GM19239 (cell line): ENCODE measurements around the gene ADAM12.
"Not testable (repeated sequence)": the region's sequence is repeated elsewhere in the genome, so short reads cannot be mapped to it uniquely, and the experiment has no call there.

ENCODE experiments used
- DNase-seq: peaks from one replicate; pipeline ENCODE4 v3.0.0; 2011; ENCODE audit warnings: low spot score; ENCODE audit not compliant: insufficient read length
- FAIRE-seq: peaks from 2 replicates; lab custom pipeline; 2011; peaks lifted over from hg19 to GRCh38; lab: Jason Lieb, UNC

The ADAM12 gene

GRCh38 chr10:126197036-126197543, 191.2 kb downstream of the ADAM12 start:
- no peak for DNase-seq
- FAIRE-seq = no peak

GRCh38 chr10:126196281-126196680, 192.0 kb downstream of the ADAM12 start:
- FAIRE-seq = no peak
- no peak for DNase-seq

- FAIRE-seq = no peak
- no peak for DNase-seq
Observed at GRCh38 chr10:126191192-126191591, 197.1 kb downstream of the ADAM12 start.

- DNase-seq (no peak), FAIRE-seq (no peak)
Observed at GRCh38 chr10:126188679-126189200, 199.5 kb downstream of the ADAM12 start.

- DNase-seq = no peak
Observed at GRCh38 chr10:126187399-126187798, 200.9 kb downstream of the ADAM12 start.

GRCh38 chr10:126186766-126187165, 201.5 kb downstream of the ADAM12 start:
- no peak for FAIRE-seq
- no peak for DNase-seq

More at GRCh38 chr10:126187399-126187798, 200.9 kb downstream of the ADAM12 start:
- FAIRE-seq = no peak

- no peak for FAIRE-seq
- no peak for DNase-seq
Observed at GRCh38 chr10:126185676-126186447, 202.4 kb downstream of the ADAM12 start.

GRCh38 chr10:126181626-126182025, 206.7 kb downstream of the ADAM12 start:
- FAIRE-seq (no peak), DNase-seq (no peak)

GRCh38 chr10:126179637-126180036, 208.6 kb downstream of the ADAM12 start:
- DNase-seq (no peak), FAIRE-seq (no peak)

- DNase-seq = no peak
- FAIRE-seq = no peak
Observed at GRCh38 chr10:126177417-126178030, 210.8 kb downstream of the ADAM12 start.

- FAIRE-seq = no peak
- no peak for DNase-seq
Observed at GRCh38 chr10:126175641-126176262, 212.5 kb downstream of the ADAM12 start.

- not testable (repeated sequence) for FAIRE-seq, DNase-seq
Observed at GRCh38 chr10:126172755-126173154, 215.5 kb downstream of the ADAM12 start.

GRCh38 chr10:126171555-126171954, 216.7 kb downstream of the ADAM12 start:
- FAIRE-seq = no peak
- no peak for DNase-seq

- no peak for DNase-seq
- FAIRE-seq = no peak
Observed at GRCh38 chr10:126170776-126171175, 217.5 kb downstream of the ADAM12 start.

- FAIRE-seq (no peak), DNase-seq (no peak)
Observed at GRCh38 chr10:126170371-126170770, 217.9 kb downstream of the ADAM12 start.

- FAIRE-seq = no peak
Observed at GRCh38 chr10:126169899-126170298, 218.4 kb downstream of the ADAM12 start.

GRCh38 chr10:126166797-126167196, 221.5 kb downstream of the ADAM12 start:
- DNase-seq (no peak), FAIRE-seq (no peak)

More at GRCh38 chr10:126169899-126170298, 218.4 kb downstream of the ADAM12 start:
- DNase-seq = no peak

GRCh38 chr10:126165874-126166273, 222.4 kb downstream of the ADAM12 start:
- no peak for DNase-seq
- no peak for FAIRE-seq

- no peak for FAIRE-seq
Observed at GRCh38 chr10:126163506-126163905, 224.8 kb downstream of the ADAM12 start.

GRCh38 chr10:126161691-126162090, 226.6 kb downstream of the ADAM12 start:
- FAIRE-seq (no peak), DNase-seq (no peak)

More at GRCh38 chr10:126163506-126163905, 224.8 kb downstream of the ADAM12 start:
- DNase-seq = no peak
